Sigmoid colon (tissue), 7 donors: ENCODE measurements around the gene ZNF561. TPM values are rescaled to one million over a fixed set of nuclear protein-coding genes. Genes with fewer than 3 reads are reported as not detected.

ENCODE experiments used
- DNase-seq: peaks from one replicate; pipeline ENCODE4 v3.0.0-alpha.2; 2019
- H3K27ac ChIP-seq, 4 donors: fragments of 200-600 bp; sonication (generic); one replicate each; pipeline ENCODE4 v1.5.1; 2016 to 2019; ENCODE audit warnings: mild to moderate bottlenecking in 1 of 4
- H3K27me3 ChIP-seq, 3 donors: fragments of 200-600 bp; sonication (generic); one replicate each; pipeline ENCODE4 v1.5.1; 2019; ENCODE audit warnings: mild to moderate bottlenecking in 1 of 3
- H3K36me3 ChIP-seq, 4 donors: fragments of 200-600 bp; sonication (generic); one replicate each; pipeline ENCODE4 v1.5.1; 2016 to 2019
- H3K4me1 ChIP-seq, 4 donors: fragments of 200-600 bp; sonication (generic); one replicate each; pipeline ENCODE4 v1.5.1; 2017 to 2019
- H3K4me3 ChIP-seq, 4 donors: fragments of 200-600 bp; sonication (generic); one replicate each; pipeline ENCODE4 v1.5.1; 2017 to 2019; ENCODE audit warnings: mild to moderate bottlenecking in 2 of 4, moderate library complexity in 1 of 4
- H3K9me3 ChIP-seq, 4 donors: fragments of 200-600 bp in 3 of 4; sonication (generic) in 3 of 4; one replicate each; pipeline versions ENCODE4 v1.5.1 to v1.6.1; 2013 to 2019
- EP300 ChIP-seq, 4 donors: sonication (generic); formaldehyde crosslinking; IDR thresholded peaks; one replicate each; pipeline ENCODE4 v1.6.1; 2017; ENCODE audit warnings: antibody characterized with exemption in 4 of 4
- POLR2A ChIP-seq, 2 donors: fragments of 450-650 bp; IDR thresholded peaks; one replicate each; pipeline ENCODE4 v1.6.1; 2016; ENCODE audit warnings: antibody characterized with exemption in 2 of 2, mild to moderate bottlenecking in 2 of 2, moderate library complexity in 2 of 2
- POLR2AphosphoS5 ChIP-seq, 4 donors: sonication (generic); formaldehyde crosslinking; IDR thresholded peaks; one replicate each; pipeline ENCODE4 v1.6.1; 2017; ENCODE audit warnings: antibody characterized with exemption in 4 of 4
- WGBS, 2 donors: extraction: QIAGEN DNeasy Blood & Tissue Kit; methylation state at CpG; one replicate each; pipeline ENCODE4 v1.1.7; 2013; 5-methylcytosine and 5-hydroxymethylcytosine counted together
- intact Hi-C: fragments of 100-400 bp; cut with DNase I; formaldehyde crosslinking; loops from one replicate; pipeline ENCODE4 v1.15.1; 2023
- polyA plus RNA-seq, 3 donors: library from polyadenylated mRNA; stranded (reverse); fragments of 200-250 nt; gene quantifications; one replicate each; pipeline ENCODE4 v1.2.3, GENCODE V29; 2013
- total RNA-seq, 4 donors: library from RNA; depleted of rRNA; stranded (reverse); fragments of >200 nt; gene quantifications; one replicate each; pipeline ENCODE4 v1.1.0, GENCODE V29; 2016
- TF ChIP-seq, protein P1 (sequence below), 4 experiments: fragments of 450-650 bp in 3 of 4; fragments of 200-600 bp in 1 of 4; IDR thresholded peaks; one replicate each; pipeline ENCODE4 v1.5.1; 2016 to 2019; ENCODE audit warnings: antibody characterized with exemption in 4 of 4, mild to moderate bottlenecking in 3 of 4, moderate library complexity in 2 of 4
- donor health status: healthy with polysubstance abuse.
- donor health status: Bipolar disorder and iron deficiency.
- donor health status: healthy.

Gene ZNF561
- total and polyA plus RNA-seq, 7 donors = 14.1 to 41.3 (median 30.3) TPM

DNA sequence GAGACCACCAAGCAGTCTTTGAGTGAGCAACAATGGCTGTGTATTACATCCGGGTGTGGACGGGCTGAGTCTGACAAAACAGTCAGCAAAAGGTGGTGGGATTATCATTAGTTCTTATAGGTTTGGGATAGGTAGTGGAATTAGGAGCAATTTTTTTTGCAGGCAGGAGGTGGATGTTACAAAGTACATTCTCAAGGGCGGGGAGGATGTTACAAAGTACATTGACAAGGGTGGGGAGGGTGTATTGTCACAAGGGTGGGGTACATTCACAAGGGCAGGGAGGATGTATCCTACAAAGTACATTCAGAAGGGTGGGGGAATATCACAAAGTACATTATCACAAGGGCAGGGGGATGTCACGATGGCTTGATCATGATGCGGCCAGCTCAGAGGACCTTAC is 15.0 kb upstream of the ZNF561 start:
- 96 to 97% methylated on average over 5 of the region's 5 CpGs for WGBS, 2 donors
- peaks cover 0 to 44% (median 23%) of the 10 kb centered on the region in 4 donors for H3K36me3 ChIP-seq
- H3K4me3 ChIP-seq = no peak overlapping the region
- intact Hi-C loops = no loop called here
- no peaks in the 10 kb centered on the region for H3K27me3 ChIP-seq
- no peaks in the 10 kb centered on the region for H3K4me1 ChIP-seq
- no peak overlapping the region for H3K27ac ChIP-seq
- TF ChIP-seq POLR2AphosphoS5 (IDR thresholded peaks at IDR 0.05) = no peak
- TF ChIP-seq POLR2A (IDR thresholded peaks at IDR 0.05) = no peak
- TF ChIP-seq EP300 (IDR thresholded peaks at IDR 0.05) = no peak
- TF ChIP-seq, protein P1, sequence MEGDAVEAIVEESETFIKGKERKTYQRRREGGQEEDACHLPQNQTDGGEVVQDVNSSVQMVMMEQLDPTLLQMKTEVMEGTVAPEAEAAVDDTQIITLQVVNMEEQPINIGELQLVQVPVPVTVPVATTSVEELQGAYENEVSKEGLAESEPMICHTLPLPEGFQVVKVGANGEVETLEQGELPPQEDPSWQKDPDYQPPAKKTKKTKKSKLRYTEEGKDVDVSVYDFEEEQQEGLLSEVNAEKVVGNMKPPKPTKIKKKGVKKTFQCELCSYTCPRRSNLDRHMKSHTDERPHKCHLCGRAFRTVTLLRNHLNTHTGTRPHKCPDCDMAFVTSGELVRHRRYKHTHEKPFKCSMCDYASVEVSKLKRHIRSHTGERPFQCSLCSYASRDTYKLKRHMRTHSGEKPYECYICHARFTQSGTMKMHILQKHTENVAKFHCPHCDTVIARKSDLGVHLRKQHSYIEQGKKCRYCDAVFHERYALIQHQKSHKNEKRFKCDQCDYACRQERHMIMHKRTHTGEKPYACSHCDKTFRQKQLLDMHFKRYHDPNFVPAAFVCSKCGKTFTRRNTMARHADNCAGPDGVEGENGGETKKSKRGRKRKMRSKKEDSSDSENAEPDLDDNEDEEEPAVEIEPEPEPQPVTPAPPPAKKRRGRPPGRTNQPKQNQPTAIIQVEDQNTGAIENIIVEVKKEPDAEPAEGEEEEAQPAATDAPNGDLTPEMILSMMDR (IDR thresholded peaks at IDR 0.05) = no peak
- no peak for DNase-seq
- H3K9me3 ChIP-seq = no peaks in the 10 kb centered on the region

DNA sequence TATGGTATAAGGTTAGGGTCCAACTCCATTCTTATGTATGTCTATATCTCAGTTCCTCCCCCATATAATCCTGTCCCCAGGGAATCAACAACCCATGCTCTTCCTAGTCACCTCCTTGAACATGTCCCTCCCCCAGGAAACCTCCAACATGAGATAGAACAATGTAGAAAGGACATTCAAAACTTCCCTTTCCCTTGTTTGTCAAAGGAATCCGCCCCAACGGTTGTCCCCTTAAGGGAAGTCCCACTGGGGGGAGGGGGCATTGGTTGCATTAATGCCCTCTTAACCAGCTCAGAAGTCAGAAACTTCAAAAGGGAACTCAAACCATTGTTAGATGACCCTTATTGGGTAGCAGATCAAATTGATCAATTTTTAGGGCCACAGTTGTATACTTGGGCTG is 6.8 kb upstream of the ZNF561 start:
- DNase-seq = no peak
- TF ChIP-seq EP300 (IDR thresholded peaks at IDR 0.05) (no peak), POLR2A (IDR thresholded peaks at IDR 0.05) (no peak), POLR2AphosphoS5 (IDR thresholded peaks at IDR 0.05) (no peak)
- TF ChIP-seq, protein P1 (IDR thresholded peaks at IDR 0.05) = no peak
- Histone ChIP-seq H3K27ac (no peak overlapping the region), H3K9me3 (no peaks in the 10 kb centered on the region), H3K4me3 (no peak overlapping the region), H3K36me3 (peaks cover 0 to 10% (median 7%) of the 10 kb centered on the region in 4 donors), H3K4me1 (peaks cover 0 to 24% (median 9%) of the 10 kb centered on the region in 4 donors), H3K27me3 (no peaks in the 10 kb centered on the region)
- intact Hi-C loops = loop anchor here (1.0 kb wide), 1 partner anchor 162 kb away; no protein-coding TSS in a partner anchor
- 76 to 80% methylated on average over 2 of the region's 2 CpGs for WGBS, 2 donors

DNA sequence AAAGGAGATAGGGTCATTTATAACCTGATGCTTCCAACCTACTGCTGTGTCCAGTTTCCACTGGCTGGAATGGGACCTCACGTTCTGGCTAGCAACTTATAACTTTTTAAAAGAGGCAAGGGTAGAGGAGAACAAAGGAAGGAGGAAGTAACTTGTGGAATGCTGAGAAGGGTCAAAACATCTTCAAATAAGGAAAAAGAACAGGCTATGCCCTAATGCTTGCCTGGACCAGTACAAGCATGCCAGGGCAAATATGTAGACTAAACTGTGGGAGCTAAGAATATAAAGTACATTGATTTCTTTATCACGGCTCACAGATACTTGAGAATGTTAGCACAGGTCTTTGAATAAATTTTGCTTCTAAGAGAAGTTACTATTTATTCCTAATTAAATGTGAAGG is 1.5 kb upstream of the ZNF561 start:
- H3K27ac ChIP-seq = peak overlapping the region; percentile 87 to 91 (median 90)
- H3K36me3 ChIP-seq = peaks cover 15 to 20% (median 19%) of the 10 kb centered on the region in 4 donors
- TF ChIP-seq POLR2A (IDR thresholded peaks at IDR 0.05) (no peak), POLR2AphosphoS5 (IDR thresholded peaks at IDR 0.05) (no peak), EP300 (IDR thresholded peaks at IDR 0.05) (no peak)
- TF ChIP-seq, protein P1 (IDR thresholded peaks at IDR 0.05) = no peak
- DNase-seq = no peak
- H3K4me1 ChIP-seq = peaks cover 0 to 52% (median 35%) of the 10 kb centered on the region in 4 donors
- H3K4me3 ChIP-seq = peak overlapping the region in 1 of 4 donors; percentile 88
- no peaks in the 10 kb centered on the region for H3K27me3 ChIP-seq
- H3K9me3 ChIP-seq = no peaks in the 10 kb centered on the region
- intact Hi-C loops = loop anchor here (5.0 kb wide), 1 partner anchor 145 kb away; the partner anchor contains the start of gene ZNF846
- WGBS, 2 donors = 80 to 83% methylated on average over 2 of the region's 2 CpGs

DNA sequence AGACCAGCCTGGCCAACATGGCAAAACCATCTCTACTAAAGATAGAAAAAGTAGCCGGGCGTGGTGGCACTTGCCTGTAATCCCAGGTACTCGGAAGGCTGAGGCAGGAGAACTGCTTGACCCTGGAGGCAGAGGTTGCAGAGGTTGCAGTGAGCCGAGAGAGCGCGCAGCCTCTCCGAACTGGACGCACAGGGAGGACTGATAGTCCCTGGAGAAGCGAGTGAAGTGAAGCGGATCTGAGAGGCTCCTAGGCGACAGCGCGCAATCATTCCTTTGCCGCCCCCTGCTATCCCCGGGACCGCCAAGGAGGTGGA is 233 bp downstream of the ZNF561 start:
- 0 to 1% methylated on average over 16 of the region's 16 CpGs for WGBS, 2 donors
- no peaks in the 10 kb centered on the region for H3K27me3 ChIP-seq
- H3K4me1 ChIP-seq = peaks cover 0 to 43% (median 35%) of the 10 kb centered on the region in 4 donors
- peak overlapping the region; percentile 73 to 88 (median 76) for H3K4me3 ChIP-seq
- H3K9me3 ChIP-seq = no peaks in the 10 kb centered on the region
- TF ChIP-seq POLR2AphosphoS5 (IDR thresholded peaks at IDR 0.05) = peak in 1 of 4 donors; percentile 33
- TF ChIP-seq, protein P1 (IDR thresholded peaks at IDR 0.05) = no peak
- DNase-seq = no peak
- intact Hi-C loops = loop anchor here (2.0 to 5.0 kb wide), 4 partner anchors 36 to 170 kb away; partner anchors contain the start of genes ZNF121, ZNF562 and ZNF846
- peak overlapping the region; percentile 87 to 91 (median 90) for H3K27ac ChIP-seq
- peaks cover 33 to 37% (median 35%) of the 10 kb centered on the region in 4 donors for H3K36me3 ChIP-seq

DNA sequence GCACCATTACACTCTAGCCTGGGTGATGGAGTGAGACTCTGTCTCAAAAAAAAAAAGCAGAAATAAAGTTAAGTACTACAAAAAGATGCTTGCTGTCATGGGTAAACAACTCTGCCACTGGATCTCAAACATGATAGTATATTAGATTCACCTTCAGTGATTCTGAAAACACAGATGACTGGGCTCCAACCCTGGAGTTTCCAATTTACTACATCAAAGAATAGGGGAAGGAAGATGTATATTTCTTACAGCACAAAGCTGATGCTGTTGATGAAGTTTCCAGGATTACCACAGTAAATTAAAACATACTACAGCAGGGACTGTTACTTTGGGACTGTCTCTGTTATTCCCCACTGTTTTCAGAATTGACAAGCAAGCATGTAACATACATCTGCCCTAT is 5.2 kb downstream of the ZNF561 start:
- peaks cover 70 to 86% (median 85%) of the 10 kb centered on the region in 4 donors for H3K36me3 ChIP-seq
- TF ChIP-seq POLR2AphosphoS5 (IDR thresholded peaks at IDR 0.05) (no peak), POLR2A (IDR thresholded peaks at IDR 0.05) (no peak), EP300 (IDR thresholded peaks at IDR 0.05) (no peak)
- TF ChIP-seq, protein P1 (IDR thresholded peaks at IDR 0.05) = no peak
- intact Hi-C loops = no loop called here

More for the DNA sequence above, 5.2 kb downstream of the ZNF561 start:
- peaks cover 6 to 23% (median 15%) of the 10 kb centered on the region in 4 donors for H3K9me3 ChIP-seq
- DNase-seq = no peak
- no peak overlapping the region for H3K27ac ChIP-seq
- no peak overlapping the region for H3K4me3 ChIP-seq
- H3K27me3 ChIP-seq = no peaks in the 10 kb centered on the region
- H3K4me1 ChIP-seq = peaks cover 0 to 14% (median 11%) of the 10 kb centered on the region in 4 donors
